ENCODE results near the gene PDCL2. TPM values are rescaled to one million over a fixed set of nuclear protein-coding genes. Genes with fewer than 3 reads are reported as not detected.

Gene PDCL2
- total RNA-seq, 2 donors from 2014 or later = not detected

DNA sequence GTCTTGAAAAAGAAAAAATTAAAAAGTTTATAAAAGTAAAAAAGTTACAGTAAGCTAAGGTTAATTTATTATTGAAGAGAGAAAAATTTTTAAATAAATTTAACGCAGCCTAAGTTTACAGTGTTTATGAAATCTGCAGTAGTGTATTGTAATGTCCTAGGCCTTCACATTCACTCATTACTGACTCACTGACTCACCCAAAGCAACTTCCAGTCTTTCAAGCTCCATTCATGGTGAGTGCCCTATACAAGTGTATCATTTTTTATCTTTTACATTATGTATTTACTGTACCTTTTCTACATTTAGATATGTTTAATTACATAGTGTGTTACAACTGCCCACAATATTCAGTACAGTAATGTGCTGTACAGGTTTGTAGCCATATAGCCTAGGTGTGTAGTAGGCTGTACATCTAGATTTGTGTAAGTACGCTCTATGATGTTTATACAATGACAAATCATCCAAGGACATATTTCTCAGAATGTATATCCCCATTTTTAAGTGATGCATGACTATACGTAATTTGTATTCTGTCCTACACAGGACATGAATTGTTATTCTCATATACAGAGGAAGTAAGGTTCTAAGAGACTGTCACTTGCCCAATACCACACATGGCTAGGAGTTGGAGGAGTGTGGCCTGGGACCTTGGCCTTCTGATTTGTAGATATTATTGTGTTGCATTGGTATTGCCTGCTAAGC lies 19.5 kb upstream of the PDCL2 start:
- ATAC-seq (no peak), DNase-seq (no peak)
- intact Hi-C loops (cut with DNase I) = no loop called here
- Histone ChIP-seq H3K4me3 (no peak overlapping the region), H3K4me1 (no peaks in the 10 kb centered on the region), H3K9me3 (no peaks in the 10 kb centered on the region), H3K36me3 (replicated peaks in 1 of 2; ENCODE audit: insufficient read depth in 1 of 2, low read depth in 2 of 2) (no peaks in the 10 kb centered on the region), H3K27me3 (no peaks in the 10 kb centered on the region), H3K27ac (no peak overlapping the region)
- no peak for TF ChIP-seq POLR2A (IDR thresholded peaks at IDR 0.05)
- TF ChIP-seq, protein P1, sequence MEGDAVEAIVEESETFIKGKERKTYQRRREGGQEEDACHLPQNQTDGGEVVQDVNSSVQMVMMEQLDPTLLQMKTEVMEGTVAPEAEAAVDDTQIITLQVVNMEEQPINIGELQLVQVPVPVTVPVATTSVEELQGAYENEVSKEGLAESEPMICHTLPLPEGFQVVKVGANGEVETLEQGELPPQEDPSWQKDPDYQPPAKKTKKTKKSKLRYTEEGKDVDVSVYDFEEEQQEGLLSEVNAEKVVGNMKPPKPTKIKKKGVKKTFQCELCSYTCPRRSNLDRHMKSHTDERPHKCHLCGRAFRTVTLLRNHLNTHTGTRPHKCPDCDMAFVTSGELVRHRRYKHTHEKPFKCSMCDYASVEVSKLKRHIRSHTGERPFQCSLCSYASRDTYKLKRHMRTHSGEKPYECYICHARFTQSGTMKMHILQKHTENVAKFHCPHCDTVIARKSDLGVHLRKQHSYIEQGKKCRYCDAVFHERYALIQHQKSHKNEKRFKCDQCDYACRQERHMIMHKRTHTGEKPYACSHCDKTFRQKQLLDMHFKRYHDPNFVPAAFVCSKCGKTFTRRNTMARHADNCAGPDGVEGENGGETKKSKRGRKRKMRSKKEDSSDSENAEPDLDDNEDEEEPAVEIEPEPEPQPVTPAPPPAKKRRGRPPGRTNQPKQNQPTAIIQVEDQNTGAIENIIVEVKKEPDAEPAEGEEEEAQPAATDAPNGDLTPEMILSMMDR (IDR thresholded peaks at IDR 0.05) = no peak
- 86 to 93% methylated on average over 3 of the region's 3 CpGs for WGBS, 2 donors

DNA sequence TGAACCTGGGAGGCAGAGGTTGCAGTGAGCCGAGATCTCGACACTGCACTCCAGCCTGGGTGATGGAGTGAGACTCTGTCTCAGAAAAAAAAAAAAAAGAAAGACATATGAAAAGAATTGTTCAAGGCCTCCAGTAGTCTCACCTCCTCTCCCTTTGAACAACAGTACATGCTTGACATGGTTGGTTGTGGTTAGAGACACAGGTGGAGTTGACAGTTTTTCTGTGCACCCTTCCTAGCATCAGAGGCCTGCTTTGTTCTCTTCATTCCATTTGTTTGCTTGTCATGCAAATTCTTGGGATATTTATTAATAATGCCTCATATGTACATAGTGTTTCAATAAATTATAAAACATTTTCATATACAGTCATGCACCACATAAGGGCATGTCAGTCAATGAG lies 18.3 kb upstream of the PDCL2 start:
- no peaks in the 10 kb centered on the region for H3K4me1 ChIP-seq
- ATAC-seq = no peak
- H3K4me3 ChIP-seq = no peak overlapping the region
- H3K27ac ChIP-seq = no peak overlapping the region
- no peaks in the 10 kb centered on the region for H3K9me3 ChIP-seq
- no peak for TF ChIP-seq POLR2A (IDR thresholded peaks at IDR 0.05)
- TF ChIP-seq, protein P1 (IDR thresholded peaks at IDR 0.05) = no peak
- H3K27me3 ChIP-seq = no peaks in the 10 kb centered on the region
- no peak for DNase-seq
- H3K36me3 ChIP-seq (replicated peaks in 1 of 2; ENCODE audit: insufficient read depth in 1 of 2, low read depth in 2 of 2) = no peaks in the 10 kb centered on the region
- intact Hi-C loops (cut with DNase I) = no loop called here
- 82 to 95% methylated on average over 2 of the region's 2 CpGs for WGBS, 2 donors

DNA sequence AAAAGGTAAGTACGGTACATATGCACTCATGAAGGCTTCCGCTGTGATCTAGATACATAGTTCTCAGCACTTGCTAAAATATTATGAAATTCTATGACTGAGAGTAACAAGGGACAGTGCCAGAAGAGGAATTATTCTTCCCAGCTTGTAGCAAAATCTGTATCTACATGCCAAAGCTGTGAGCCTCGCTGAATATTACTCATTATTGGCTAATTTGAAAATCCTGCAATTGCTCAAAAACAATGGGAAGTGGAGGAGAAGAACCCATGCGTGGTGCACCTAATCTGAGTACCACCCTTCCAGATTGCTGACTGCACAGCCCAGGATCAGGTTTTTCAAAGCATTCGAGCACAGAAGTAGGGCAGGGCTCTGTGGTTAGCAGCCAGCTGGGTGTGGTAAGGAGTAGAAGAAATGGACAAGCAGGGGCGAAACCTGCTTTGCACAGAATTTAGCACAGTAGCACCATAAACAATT lies 17.4 kb upstream of the PDCL2 start:
- 64 to 69% methylated on average over 6 of the region's 6 CpGs for WGBS, 2 donors
- no peak for DNase-seq
- Histone ChIP-seq H3K27me3 (no peaks in the 10 kb centered on the region), H3K4me3 (no peak overlapping the region), H3K4me1 (no peaks in the 10 kb centered on the region), H3K36me3 (replicated peaks in 1 of 2; ENCODE audit: insufficient read depth in 1 of 2, low read depth in 2 of 2) (no peaks in the 10 kb centered on the region), H3K27ac (no peak overlapping the region), H3K9me3 (no peaks in the 10 kb centered on the region)
- no peak for TF ChIP-seq POLR2A (IDR thresholded peaks at IDR 0.05)
- TF ChIP-seq, protein P1 (IDR thresholded peaks at IDR 0.05) = no peak
- no peak for ATAC-seq
- intact Hi-C loops (cut with DNase I) = no loop called here

DNA sequence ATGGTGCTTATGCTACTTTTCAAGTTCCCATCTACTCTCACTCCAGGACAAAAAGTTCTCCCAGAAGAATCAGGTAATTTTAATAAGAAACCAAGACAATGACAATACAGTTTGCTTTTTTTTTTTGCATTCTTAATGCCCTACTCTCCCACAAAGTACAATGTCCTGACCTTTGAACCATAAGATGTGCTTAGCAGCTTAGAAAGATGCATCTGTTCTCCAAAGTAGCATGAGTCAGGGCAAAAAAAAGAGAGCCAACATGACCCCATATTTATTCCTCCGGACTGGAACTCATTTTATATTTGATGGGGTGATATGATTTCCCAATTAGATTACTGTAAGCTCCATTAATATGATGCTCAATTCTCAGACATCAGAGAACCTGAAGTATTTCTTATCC lies 16.5 kb upstream of the PDCL2 start:
- no peak for DNase-seq
- H3K27me3 ChIP-seq = no peaks in the 10 kb centered on the region
- H3K27ac ChIP-seq = no peak overlapping the region
- TF ChIP-seq POLR2A (IDR thresholded peaks at IDR 0.05) = no peak
- TF ChIP-seq, protein P1 (IDR thresholded peaks at IDR 0.05) = no peak
- H3K4me1 ChIP-seq = no peaks in the 10 kb centered on the region
- no peaks in the 10 kb centered on the region for H3K36me3 ChIP-seq (replicated peaks in 1 of 2; ENCODE audit: insufficient read depth in 1 of 2, low read depth in 2 of 2)
- no peak for ATAC-seq
- no peaks in the 10 kb centered on the region for H3K9me3 ChIP-seq
- intact Hi-C loops (cut with DNase I) = no loop called here
- 58 to 71% methylated on average over 1 of the region's 1 CpG for WGBS, 2 donors
- no peak overlapping the region for H3K4me3 ChIP-seq

DNA sequence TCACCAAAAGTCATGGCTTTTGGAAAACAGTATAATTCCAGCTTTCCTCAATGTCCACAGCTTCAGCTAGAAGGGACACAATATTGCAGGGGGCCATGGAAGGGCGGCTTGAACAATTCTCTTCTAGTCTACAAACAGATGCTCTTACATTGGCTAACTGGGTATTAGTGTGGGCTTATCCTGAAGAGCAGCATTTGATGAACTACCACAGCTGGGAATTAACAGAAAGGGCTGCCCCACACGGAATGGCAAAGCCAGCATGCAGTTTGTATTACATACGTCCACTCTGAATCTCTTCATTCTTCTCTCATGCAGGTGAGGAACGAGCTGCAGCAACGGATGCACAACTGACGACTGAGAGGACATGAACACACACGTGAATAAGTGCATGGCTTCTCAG lies 13.0 kb upstream of the PDCL2 start:
- DNase-seq (no peak), ATAC-seq (no peak)
- H3K27ac ChIP-seq = no peak overlapping the region
- no peak overlapping the region for H3K4me3 ChIP-seq
- 67 to 72% methylated on average over 6 to 7 of the region's 7 CpGs for WGBS, 2 donors
- TF ChIP-seq, protein P1 (IDR thresholded peaks at IDR 0.05) = no peak
- no peak for TF ChIP-seq POLR2A (IDR thresholded peaks at IDR 0.05)
- no peaks in the 10 kb centered on the region for H3K27me3 ChIP-seq
- no peaks in the 10 kb centered on the region for H3K4me1 ChIP-seq
- no peaks in the 10 kb centered on the region for H3K36me3 ChIP-seq (replicated peaks in 1 of 2; ENCODE audit: insufficient read depth in 1 of 2, low read depth in 2 of 2)
- no peaks in the 10 kb centered on the region for H3K9me3 ChIP-seq
- intact Hi-C loops (cut with DNase I) = no loop called here

All from body of pancreas (tissue), 4 donors.